Stimulated activated memory B cell treated with anti-CD40 and anti-IgM and Interleukin-4, amounts not matched to agents 10 μg/mL and 1 μg/mL and 100 μg/mL, for 72 hours (primary cell): ENCODE data around the gene DDB1.

Experiments used
- ATAC-seq: fragments of 150-1000 bp; cut with Tn5 transposase; 2 replicates; pipeline ENCODE4 v1.10.0; 2021
- H3K27ac Mint-ChIP-seq: one replicate; pipeline ENCODE4 v1.8.0; 2022; ENCODE audit warnings: mild to moderate bottlenecking, mixed read lengths
- H3K27me3 Mint-ChIP-seq: one replicate; pipeline ENCODE4 v1.8.0; 2022; ENCODE audit warnings: mixed read lengths
- H3K36me3 Mint-ChIP-seq: one replicate; pipeline ENCODE4 v1.8.0; 2022; ENCODE audit warnings: mixed read lengths
- H3K4me1 Mint-ChIP-seq: one replicate; pipeline ENCODE4 v1.8.0; 2022; ENCODE audit warnings: mixed read lengths
- H3K4me3 Mint-ChIP-seq: one replicate; pipeline ENCODE4 v1.8.0; 2022; ENCODE audit warnings: mild to moderate bottlenecking, moderate library complexity, mixed read lengths
- H3K9me3 Mint-ChIP-seq: one replicate; pipeline ENCODE4 v1.8.0; 2022; ENCODE audit warnings: mixed read lengths

DDB1 gene

DNA sequence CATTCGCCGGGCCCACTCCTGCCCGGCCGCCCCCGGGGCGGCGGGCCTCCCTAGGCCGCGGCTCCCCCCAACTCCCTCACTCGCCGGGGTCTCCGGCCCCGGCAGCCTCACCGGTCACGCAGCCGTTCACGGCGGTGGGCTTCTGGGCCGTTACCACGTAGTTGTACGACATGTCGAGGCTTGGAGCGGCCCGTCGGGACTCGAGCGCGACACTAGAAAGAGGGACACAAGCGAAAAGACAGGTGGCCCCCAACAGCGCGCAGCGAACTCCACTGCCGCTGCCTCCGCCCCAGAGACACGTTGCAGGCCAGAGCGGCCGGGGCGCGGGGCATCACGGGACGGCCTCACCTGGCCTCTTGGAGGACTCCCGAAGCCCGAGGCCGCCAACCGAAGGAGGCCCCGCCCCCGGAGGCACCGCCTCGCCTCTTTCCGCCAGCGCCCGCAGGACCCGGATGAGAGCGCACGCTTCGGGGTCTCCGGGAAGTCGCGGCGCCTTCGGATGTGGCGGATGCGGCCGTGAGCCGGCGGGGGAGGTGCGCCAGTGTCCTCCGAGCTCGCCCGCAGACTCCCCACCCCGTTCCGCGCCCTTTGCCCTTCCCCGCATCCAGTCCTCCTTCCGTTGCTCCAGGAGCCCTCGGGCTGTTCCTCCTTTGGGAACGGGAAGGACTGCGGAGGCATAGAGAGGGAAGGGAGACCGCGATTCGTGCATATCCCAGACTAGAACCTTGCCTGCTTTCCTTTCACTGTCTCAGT lies at the start of gene DDB1, which contains the start of gene TKFC:
DDB1 (minus strand) TSS at position 309 of the 753 bp plus-strand sequence; CDS start at position 172, 137 bp downstream.
TKFC (plus strand) TSS at position 432 of the 753 bp plus-strand sequence. CDS start 1,501 bp downstream, outside the sequence.
- Mint-ChIP-seq H3K27me3 (no peaks in the 10 kb centered on the region), H3K36me3 (peaks cover 24% of the 10 kb centered on the region), H3K9me3 (no peaks in the 10 kb centered on the region), H3K27ac (peak within 1 kb of the TSS; percentile 95), H3K4me1 (peaks cover 70% of the 10 kb centered on the region), H3K4me3 (peak within 1 kb of the TSS; percentile 94)
- peak; percentile 96 for ATAC-seq

DNA sequence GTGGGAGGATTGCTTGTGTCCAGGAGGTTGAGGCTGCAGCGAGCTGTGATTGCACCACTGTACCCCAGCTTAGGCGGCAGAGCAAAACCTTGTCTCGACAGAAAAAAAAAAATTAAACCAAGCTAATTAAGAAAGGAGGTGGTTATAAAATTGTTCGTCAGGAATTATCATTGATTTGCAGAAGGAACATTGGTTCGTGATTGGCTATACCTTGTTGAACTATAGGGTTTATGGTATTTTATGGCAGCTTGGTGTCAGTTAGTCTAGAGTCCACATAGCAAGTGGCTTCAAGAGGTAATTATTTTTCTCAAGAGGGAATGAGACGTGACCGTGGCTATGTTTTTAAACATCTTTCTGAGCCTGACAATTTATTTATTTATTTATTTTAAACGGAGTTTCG lies 48.0 kb upstream of the DDB1 start:
- Mint-ChIP-seq H3K9me3 (no peaks in the 10 kb centered on the region), H3K4me3 (no peak overlapping the region), H3K27me3 (no peaks in the 10 kb centered on the region), H3K4me1 (peaks cover 20% of the 10 kb centered on the region), H3K27ac (no peak overlapping the region), H3K36me3 (peaks cover 17% of the 10 kb centered on the region)
- no peak for ATAC-seq

DNA sequence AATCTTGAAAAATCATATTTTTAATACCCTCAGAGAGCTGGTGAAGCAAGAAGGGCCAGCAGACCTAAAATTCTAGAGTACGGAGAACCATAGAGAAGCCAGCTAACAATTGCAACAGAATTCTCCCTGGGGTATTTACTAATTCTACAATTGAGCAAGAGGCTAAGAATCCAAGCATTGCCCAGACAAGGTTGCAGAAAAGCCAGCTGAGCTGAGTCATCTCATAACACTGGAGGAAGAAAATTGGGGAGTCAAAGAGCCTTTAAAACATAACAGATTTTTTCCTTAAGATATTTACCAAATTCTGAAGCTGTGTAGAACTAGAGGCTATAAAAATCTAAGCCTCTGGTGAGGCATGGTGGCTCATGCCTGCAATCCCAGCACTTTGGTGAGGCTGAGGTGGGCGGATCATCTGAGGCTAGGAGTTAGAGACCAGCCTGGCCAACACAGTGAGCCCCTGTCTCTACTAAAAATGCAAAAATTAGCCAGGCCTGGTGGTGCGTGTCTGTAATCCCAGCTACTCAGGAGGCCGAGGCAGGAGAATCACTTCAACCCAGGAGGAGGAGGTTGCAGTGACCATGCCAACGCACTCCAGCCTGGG lies 45.9 kb upstream of the DDB1 start:
- peaks cover 9% of the 10 kb centered on the region for H3K4me1 Mint-ChIP-seq

GRCh38 chr11:61377461-61378160 lies 44.7 kb upstream of the DDB1 start:
- Mint-ChIP-seq H3K36me3 (peaks cover 21% of the 10 kb centered on the region), H3K27ac (no peak overlapping the region), H3K9me3 (no peaks in the 10 kb centered on the region), H3K4me1 (peaks cover 9% of the 10 kb centered on the region), H3K27me3 (no peaks in the 10 kb centered on the region), H3K4me3 (no peak overlapping the region)
- no peak for ATAC-seq

More for the DNA sequence above, 45.9 kb upstream of the DDB1 start:
- H3K36me3 Mint-ChIP-seq: peaks cover 21% of the 10 kb centered on the region
- no peaks in the 10 kb centered on the region for H3K9me3 Mint-ChIP-seq
- H3K27me3 Mint-ChIP-seq: no peaks in the 10 kb centered on the region
- ATAC-seq: no peak
- no peak overlapping the region for H3K27ac Mint-ChIP-seq
- no peak overlapping the region for H3K4me3 Mint-ChIP-seq

DNA sequence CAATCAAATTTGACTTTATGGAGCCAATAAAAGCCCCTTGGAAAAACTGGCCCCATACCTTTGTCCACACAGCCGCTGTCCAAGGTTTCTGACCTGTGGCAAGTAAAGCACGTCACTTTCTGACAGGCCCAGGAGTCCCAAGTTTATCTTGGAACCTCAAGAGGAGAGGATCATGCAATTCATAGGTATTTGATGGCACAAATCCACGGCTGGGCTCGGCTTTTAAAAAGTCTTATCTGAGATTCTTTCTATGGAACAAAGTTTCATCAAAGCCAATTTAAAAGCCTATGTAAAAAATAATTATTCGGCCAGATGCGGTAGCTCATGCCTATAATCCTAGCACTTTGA lies 42.8 kb upstream of the DDB1 start:
- no peaks in the 10 kb centered on the region for H3K27me3 Mint-ChIP-seq
- peaks cover under 1% of the 10 kb centered on the region for H3K4me1 Mint-ChIP-seq
- no peaks in the 10 kb centered on the region for H3K9me3 Mint-ChIP-seq
- no peak overlapping the region for H3K27ac Mint-ChIP-seq
- peaks cover 31% of the 10 kb centered on the region for H3K36me3 Mint-ChIP-seq
- ATAC-seq: no peak
- no peak overlapping the region for H3K4me3 Mint-ChIP-seq

GRCh38 chr11:61372659-61373420 lies 39.9 kb upstream of the DDB1 start:
- H3K9me3 Mint-ChIP-seq: no peaks in the 10 kb centered on the region
- H3K4me1 Mint-ChIP-seq: peaks cover 15% of the 10 kb centered on the region
- no peak overlapping the region for H3K27ac Mint-ChIP-seq
- no peaks in the 10 kb centered on the region for H3K27me3 Mint-ChIP-seq
- H3K4me3 Mint-ChIP-seq: no peak overlapping the region
- ATAC-seq: no peak
- H3K36me3 Mint-ChIP-seq: peaks cover 53% of the 10 kb centered on the region

DNA sequence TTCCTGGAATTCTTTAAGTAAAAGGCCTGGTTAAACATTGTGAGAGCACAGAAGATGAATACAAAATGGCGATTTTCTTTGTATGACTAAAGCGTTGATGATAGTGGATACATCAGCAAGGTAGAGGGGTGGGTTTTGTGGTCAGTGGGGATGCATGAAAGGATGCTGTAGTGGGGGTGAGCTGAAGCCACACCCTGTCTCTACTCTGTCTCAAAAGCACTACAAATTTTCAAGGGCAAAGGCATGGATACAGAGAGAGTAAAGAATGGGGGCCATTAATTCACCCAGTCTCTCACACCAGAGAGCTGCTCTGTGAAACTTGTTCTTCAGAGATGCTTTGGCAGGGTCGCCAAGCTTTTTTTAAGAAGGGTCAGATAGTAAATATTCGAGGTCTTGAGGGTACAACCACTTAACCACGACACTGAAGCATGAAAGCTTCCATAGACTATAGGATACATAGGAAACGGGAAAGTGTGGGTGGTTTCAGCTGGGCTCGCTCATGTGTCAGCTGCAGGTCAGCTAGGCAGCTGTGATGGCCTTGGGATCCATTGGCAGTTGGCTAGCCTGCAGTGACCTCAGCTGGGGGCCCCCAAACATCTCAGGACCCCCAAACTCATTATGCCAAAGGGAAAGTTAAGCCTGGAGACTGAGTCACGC lies 37.6 kb upstream of the DDB1 start:
- H3K4me1 Mint-ChIP-seq: peaks cover 15% of the 10 kb centered on the region
- H3K36me3 Mint-ChIP-seq: peaks cover 52% of the 10 kb centered on the region

DNA sequence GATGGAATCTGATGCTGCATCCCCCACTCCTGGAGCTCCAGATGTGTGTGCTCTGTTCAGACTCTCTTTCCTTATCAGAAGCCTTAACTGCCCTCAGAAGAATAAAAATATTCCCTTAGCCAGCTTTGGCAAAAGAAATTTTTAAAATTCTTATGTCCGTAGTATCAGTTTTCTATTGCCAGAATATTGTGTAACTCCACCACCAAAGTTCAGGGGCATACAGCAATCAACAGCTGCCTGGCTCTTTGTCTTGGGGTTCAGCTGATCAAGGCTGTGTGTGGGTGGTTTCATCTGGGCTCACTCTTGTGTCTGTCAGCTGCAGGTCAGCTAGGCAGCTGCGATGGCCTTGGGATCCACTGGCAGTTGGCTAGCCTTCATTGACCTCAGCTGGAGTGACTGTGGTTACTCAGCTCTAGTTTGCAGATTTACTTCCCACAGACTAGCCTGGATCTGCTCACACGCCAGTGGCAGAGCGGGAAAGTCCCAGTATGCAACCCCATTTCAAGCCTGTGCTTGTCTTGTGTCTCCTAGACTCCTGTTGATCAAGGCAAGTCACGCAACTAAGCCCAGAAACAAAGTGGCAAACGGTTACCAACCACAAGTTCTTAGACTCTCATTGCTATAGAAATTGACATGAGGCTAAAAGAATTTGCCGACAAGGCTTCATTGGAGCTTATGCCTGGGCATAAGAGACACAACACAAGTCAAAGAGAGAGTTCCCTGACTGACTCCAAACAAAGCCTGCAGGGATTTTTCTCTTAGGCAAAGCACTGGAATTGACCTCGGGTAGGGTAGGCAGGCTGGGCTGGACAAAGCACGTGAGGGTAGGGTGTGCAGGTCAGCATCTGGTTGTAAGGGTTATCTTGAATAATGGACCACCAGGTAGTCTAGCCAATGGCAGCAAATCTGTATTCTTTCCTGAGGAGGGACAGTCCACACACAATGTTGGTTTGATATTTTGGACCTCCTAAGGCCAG lies 36.8 kb upstream of the DDB1 start:
- H3K4me3 Mint-ChIP-seq: no peak overlapping the region
- peaks cover 47% of the 10 kb centered on the region for H3K36me3 Mint-ChIP-seq
- no peak for ATAC-seq
- H3K4me1 Mint-ChIP-seq: peaks cover 15% of the 10 kb centered on the region
- H3K27me3 Mint-ChIP-seq: no peaks in the 10 kb centered on the region
- no peaks in the 10 kb centered on the region for H3K9me3 Mint-ChIP-seq
- peak overlapping the region; percentile 47 for H3K27ac Mint-ChIP-seq

More for the DNA sequence above, 37.6 kb upstream of the DDB1 start:
- no peaks in the 10 kb centered on the region for H3K9me3 Mint-ChIP-seq
- ATAC-seq: peak; percentile 20
- H3K4me3 Mint-ChIP-seq: no peak overlapping the region
- no peaks in the 10 kb centered on the region for H3K27me3 Mint-ChIP-seq
- H3K27ac Mint-ChIP-seq: peak overlapping the region; percentile 47

DNA sequence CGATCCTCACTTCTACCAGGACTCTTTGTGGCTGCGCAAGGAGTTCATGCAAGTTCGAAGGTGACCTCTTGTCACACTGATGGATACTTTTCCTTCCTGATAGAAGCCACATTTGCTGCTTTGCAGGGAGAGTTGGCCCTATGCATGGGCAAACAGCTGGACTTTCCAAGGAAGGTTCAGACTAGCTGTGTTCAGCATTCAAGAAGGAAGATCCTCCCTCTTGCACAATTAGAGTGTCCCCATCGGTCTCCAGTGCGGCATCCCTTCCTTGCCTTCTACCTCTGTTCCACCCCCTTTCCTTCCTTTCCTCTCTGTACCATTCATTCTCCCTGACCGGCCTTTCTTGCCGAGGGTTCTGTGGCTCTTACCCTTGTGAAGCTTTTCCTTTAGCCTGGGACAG lies 35.7 kb upstream of the DDB1 start:
- H3K4me3 Mint-ChIP-seq: no peak overlapping the region
- peaks cover 42% of the 10 kb centered on the region for H3K36me3 Mint-ChIP-seq
- H3K27me3 Mint-ChIP-seq: no peaks in the 10 kb centered on the region
- H3K9me3 Mint-ChIP-seq: no peaks in the 10 kb centered on the region
- peaks cover 20% of the 10 kb centered on the region for H3K4me1 Mint-ChIP-seq
- H3K27ac Mint-ChIP-seq: no peak overlapping the region
- ATAC-seq: no peak

- H3K4me1 Mint-ChIP-seq: peaks cover 32% of the 10 kb centered on the region
- no peak overlapping the region for H3K4me3 Mint-ChIP-seq
- H3K27ac Mint-ChIP-seq: no peak overlapping the region
- no peaks in the 10 kb centered on the region for H3K9me3 Mint-ChIP-seq
- H3K36me3 Mint-ChIP-seq: peaks cover 47% of the 10 kb centered on the region
- no peak for ATAC-seq
- H3K27me3 Mint-ChIP-seq: no peaks in the 10 kb centered on the region
Measured at GRCh38 chr11:61367406-61367805, 34.5 kb upstream of the DDB1 start.

- peaks cover 38% of the 10 kb centered on the region for H3K4me1 Mint-ChIP-seq
- peak overlapping the region; percentile 5 for H3K4me3 Mint-ChIP-seq
- H3K36me3 Mint-ChIP-seq: peaks cover 29% of the 10 kb centered on the region
- ATAC-seq: no peak
- H3K9me3 Mint-ChIP-seq: no peaks in the 10 kb centered on the region
- no peaks in the 10 kb centered on the region for H3K27me3 Mint-ChIP-seq
- H3K27ac Mint-ChIP-seq: peak overlapping the region; percentile 93
Measured at GRCh38 chr11:61364012-61364675, 31.2 kb upstream of the DDB1 start.

- no peaks in the 10 kb centered on the region for H3K9me3 Mint-ChIP-seq
- H3K4me1 Mint-ChIP-seq: peaks cover 55% of the 10 kb centered on the region
Measured at GRCh38 chr11:61362542-61362875, 29.6 kb upstream of the DDB1 start.

DNA sequence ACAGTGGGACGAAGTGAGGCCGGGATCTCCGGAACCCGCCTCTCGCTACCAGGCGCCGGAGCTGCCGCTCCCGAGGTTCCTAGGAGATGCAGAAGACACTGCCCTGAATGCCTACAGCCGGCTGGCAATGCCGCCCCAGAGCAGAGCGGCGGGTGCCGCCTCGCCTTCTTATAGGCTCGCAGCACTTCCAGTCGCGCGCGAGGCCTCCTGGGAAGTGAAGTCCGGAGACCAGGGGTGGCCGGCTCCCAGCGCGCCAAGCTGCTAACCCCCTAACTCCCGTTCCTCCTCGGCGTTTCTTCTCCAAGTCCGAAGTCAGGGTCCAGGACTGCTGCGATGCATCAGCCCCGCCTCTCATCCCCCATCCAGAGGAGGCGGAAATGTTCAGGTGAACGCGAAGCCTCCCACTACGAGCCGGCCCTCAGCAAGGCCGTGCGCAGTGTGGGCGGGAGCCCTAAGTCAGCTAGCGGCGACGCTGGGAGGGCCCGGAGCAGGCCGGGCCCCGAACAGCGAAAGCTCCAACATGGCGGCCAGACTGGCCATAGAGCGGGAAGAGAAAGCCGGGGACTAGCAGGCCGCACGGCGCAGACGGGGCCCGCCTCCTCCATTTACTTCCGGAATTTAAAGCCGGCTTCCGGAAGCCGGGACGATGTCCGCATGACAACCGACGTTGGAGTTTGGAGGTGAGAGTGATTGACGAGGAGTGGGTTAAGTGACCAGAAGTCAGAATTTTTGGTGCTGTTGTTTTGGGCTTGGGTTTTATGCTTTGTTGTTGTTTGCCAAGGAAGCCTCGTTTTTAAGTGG lies 29.0 kb upstream of the DDB1 start, which contains the start of the genes CYB561A3 and TMEM138:
CYB561A3 (minus strand) TSS at position 142 of the 801 bp plus-strand sequence. CDS start 5,169 bp downstream, outside the sequence.
TMEM138 (plus strand) TSS at position 634 of the 801 bp plus-strand sequence. CDS start 2,017 bp downstream, outside the sequence.
- ATAC-seq: peak; percentile 90
- Mint-ChIP-seq H3K27ac (peak within 1 kb of the TSS; percentile 93), H3K4me1 (peaks cover 60% of the 10 kb centered on the region), H3K27me3 (no peaks in the 10 kb centered on the region), H3K36me3 (peaks cover 17% of the 10 kb centered on the region), H3K9me3 (no peaks in the 10 kb centered on the region), H3K4me3 (peak within 1 kb of the TSS; percentile 94)

More at GRCh38 chr11:61362542-61362875, 29.6 kb upstream of the DDB1 start:
- H3K4me3 Mint-ChIP-seq: peak overlapping the region; percentile 94
- peaks cover 20% of the 10 kb centered on the region for H3K36me3 Mint-ChIP-seq
- H3K27ac Mint-ChIP-seq: peak overlapping the region; percentile 93
- H3K27me3 Mint-ChIP-seq: no peaks in the 10 kb centered on the region
- ATAC-seq: peak; percentile 34
